Omental fat pad (tissue), 4 donors: Measurements from ENCODE around the gene TUT4. TPM values are rescaled to one million over a fixed set of nuclear protein-coding genes. Genes with fewer than 3 reads are reported as not detected.

Experiments used
- ATAC-seq: fragments of 150-250 bp; one replicate; pipeline ENCODE4 v1.9.1; 2016; ENCODE audit warnings: mild to moderate bottlenecking, moderate library complexity; ENCODE audit not compliant: low FRiP score
- DNase-seq: peaks from one replicate; pipeline ENCODE4 v3.0.0-alpha.2; 2019; ENCODE audit warnings: low spot score
- total RNA-seq, 4 donors: library from RNA; depleted of rRNA; stranded (reverse); fragments of >200 nt; gene quantifications; one replicate each; pipeline ENCODE4 v1.1.0, GENCODE V29; 2016
- TF ChIP-seq, protein P1 (sequence below), 3 donors: fragments of 450-650 bp; IDR thresholded peaks; one replicate each; pipeline ENCODE4 v1.5.1; 2016 to 2017; ENCODE audit warnings: antibody characterized with exemption in 3 of 3, mild to moderate bottlenecking in 3 of 3, moderate library complexity in 2 of 3

TUT4 gene
- total RNA-seq, 4 donors from 2014 or later: 26.2 to 56.4 (median 42.4) TPM

- ATAC-seq: no peak
- TF ChIP-seq, protein P1, sequence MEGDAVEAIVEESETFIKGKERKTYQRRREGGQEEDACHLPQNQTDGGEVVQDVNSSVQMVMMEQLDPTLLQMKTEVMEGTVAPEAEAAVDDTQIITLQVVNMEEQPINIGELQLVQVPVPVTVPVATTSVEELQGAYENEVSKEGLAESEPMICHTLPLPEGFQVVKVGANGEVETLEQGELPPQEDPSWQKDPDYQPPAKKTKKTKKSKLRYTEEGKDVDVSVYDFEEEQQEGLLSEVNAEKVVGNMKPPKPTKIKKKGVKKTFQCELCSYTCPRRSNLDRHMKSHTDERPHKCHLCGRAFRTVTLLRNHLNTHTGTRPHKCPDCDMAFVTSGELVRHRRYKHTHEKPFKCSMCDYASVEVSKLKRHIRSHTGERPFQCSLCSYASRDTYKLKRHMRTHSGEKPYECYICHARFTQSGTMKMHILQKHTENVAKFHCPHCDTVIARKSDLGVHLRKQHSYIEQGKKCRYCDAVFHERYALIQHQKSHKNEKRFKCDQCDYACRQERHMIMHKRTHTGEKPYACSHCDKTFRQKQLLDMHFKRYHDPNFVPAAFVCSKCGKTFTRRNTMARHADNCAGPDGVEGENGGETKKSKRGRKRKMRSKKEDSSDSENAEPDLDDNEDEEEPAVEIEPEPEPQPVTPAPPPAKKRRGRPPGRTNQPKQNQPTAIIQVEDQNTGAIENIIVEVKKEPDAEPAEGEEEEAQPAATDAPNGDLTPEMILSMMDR (IDR thresholded peaks at IDR 0.05): no peak
- no peak for DNase-seq
Measured at GRCh38 chr1:52558941-52559340, 6.0 kb upstream of the TUT4 start.

GRCh38 chr1:52556641-52557360 is 3.9 kb upstream of the TUT4 start:
- no peak for ATAC-seq
- TF ChIP-seq, protein P1 (IDR thresholded peaks at IDR 0.05): no peak
- no peak for DNase-seq

GRCh38 chr1:52554756-52555155 is 1.9 kb upstream of the TUT4 start:
- DNase-seq (no peak), ATAC-seq (no peak)
- TF ChIP-seq, protein P1 (IDR thresholded peaks at IDR 0.05): no peak

DNA sequence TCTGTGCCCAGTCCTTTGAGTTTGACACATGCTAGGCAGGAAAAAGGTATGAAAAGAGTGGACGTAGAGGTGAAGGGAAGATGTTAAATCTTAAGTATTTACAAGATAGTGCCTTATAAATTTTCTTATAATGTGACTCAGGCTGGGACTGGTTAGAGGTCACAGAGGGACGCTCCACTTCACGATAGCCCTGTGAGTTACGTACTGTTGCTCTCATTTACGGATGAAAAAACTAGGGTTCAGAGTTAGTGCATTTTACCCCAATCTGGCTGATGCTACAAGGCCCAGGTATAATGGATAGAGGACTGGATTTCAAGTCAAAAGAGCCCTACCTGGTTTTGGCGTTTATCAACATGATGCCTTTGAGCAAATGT is 1.4 kb upstream of the TUT4 start:
- TF ChIP-seq, protein P1 (IDR thresholded peaks at IDR 0.05): no peak
- ATAC-seq: no peak
- no peak for DNase-seq

DNA sequence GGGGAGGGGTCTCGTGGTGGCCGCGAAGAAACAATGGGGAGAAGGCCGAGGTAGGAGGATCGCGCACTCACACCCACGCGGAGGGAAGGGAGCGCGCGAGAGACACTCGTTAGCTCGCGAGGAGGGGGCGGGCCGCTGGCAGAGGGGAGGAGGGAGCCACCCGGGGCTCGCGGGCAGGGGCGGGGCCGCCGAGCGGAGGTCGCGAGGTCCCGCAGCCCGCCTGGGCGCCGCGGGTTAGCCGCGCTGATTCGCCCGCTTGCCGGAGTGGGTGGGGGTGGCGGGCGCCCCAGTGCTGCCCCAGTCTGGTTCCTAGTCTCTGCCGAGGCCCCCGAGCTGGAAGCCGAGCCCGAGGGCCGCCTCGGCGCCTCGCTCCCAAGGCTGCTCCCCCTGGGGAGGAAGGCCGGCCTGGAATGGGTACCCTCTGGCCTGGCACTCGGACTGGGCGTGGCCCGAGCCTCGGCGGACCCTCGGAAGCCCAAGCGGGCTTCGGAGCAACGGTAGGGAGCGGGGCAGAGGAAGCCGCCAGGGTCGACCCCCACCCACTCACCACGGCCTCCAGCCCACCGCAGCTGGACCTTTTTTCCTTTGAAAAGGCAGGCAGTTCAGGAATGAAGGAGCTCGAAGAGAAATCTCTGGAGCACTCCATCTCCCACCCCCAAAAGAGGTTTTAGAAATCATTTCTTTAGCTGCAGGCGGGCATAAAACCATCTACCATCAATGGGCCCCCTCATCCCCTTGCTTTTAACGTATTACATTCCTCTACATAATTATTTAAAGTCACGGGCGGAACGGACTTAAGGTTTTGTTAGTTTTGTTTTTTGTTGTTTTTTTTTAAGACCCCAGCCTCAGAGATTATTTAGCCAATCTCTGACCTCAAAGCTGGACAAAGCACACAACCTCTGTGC is 722 bp upstream of the TUT4 start:
- TF ChIP-seq, protein P1 (IDR thresholded peaks at IDR 0.05): no peak
- ATAC-seq: peak; percentile 89
- peak; percentile 74 for DNase-seq

- DNase-seq: peak; percentile 28
- peak; percentile 45 for ATAC-seq
- TF ChIP-seq, protein P1 (IDR thresholded peaks at IDR 0.05): no peak
Measured at GRCh38 chr1:52552236-52552504, 722 bp downstream of the TUT4 start.
